HepG2 (cell line): Measurements from ENCODE around the gene UBE2I. TPM values are rescaled to one million over a fixed set of nuclear protein-coding genes. Genes with fewer than 3 reads are reported as not detected.

Experiments used
- ATAC-seq: fragments of 200-7000 bp; cut with Tn5 transposase; 3 replicates; pipeline ENCODE4 v1.9.1; 2020; ENCODE audit warnings: mild to moderate bottlenecking, moderate library complexity
- BruUV-seq: library from RNA; stranded (reverse); fragments of 400-500 nt; replicated peaks from 2 replicates; lab custom pipeline; 2021; lab: Mats Ljungman, UMichigan
- CTCF ChIA-PET: fragments of 300-600 bp; formaldehyde crosslinking; extraction: SDS; loops from one replicate; lab custom pipeline; 2021; ENCODE audit warnings: low total read pairs, inconsistent platforms, low intra/inter-chr PET ratio; lab: Yijun Ruan, JAX
- POLR2A ChIA-PET: fragments of 350-600 bp; sonication (Branson Sonifier 250); formaldehyde crosslinking; loops from one replicate; lab custom pipeline; 2020; ENCODE audit warnings: antibody characterized with exemption, inconsistent platforms; lab: Yijun Ruan, JAX
- DNase-seq: peaks from one replicate; pipeline ENCODE4 v3.0.0-alpha.2; 2015; ENCODE audit warnings: low spot score
- FAIRE-seq: peaks from 3 replicates; lab custom pipeline; 2011; peaks lifted over from hg19 to GRCh38; lab: Jason Lieb, UNC
- H2AFZ ChIP-seq: one replicate; pipeline ENCODE4 v1.6.1; 2011; ENCODE audit warnings: low read length, inconsistent platforms
- H3K27ac ChIP-seq: fragments of 300-600 bp; 3 replicates; pipeline ENCODE4 v1.8.0; 2011; ENCODE audit warnings: mixed run types, mild to moderate bottlenecking, mixed read lengths, low read length, inconsistent platforms; ENCODE audit not compliant: insufficient read depth; ENCODE audit errors: extremely low read length
- H3K27me3 ChIP-seq, 2 experiments: fragments of 200-600 bp in 1 of 2; 2 replicates in 1 of 2; 3 replicates in 1 of 2; pipeline versions ENCODE4 v1.6.0 to v1.8.0; 2011; ENCODE audit warnings: low read length in 2 of 2, mild to moderate bottlenecking in 2 of 2, moderate library complexity in 2 of 2, inconsistent platforms in 1 of 2; ENCODE audit not compliant: insufficient read depth in 2 of 2, control insufficient read depth in 1 of 2
- H3K36me3 ChIP-seq, 2 experiments: fragments of 200-600 bp in 1 of 2; replicated peaks in 1 of 2; 2 replicates in 1 of 2; 3 replicates in 1 of 2; pipeline versions ENCODE4 v1.5.1 to v1.8.0; 2011; ENCODE audit warnings: low read length in 2 of 2, inconsistent platforms in 1 of 2; ENCODE audit not compliant: insufficient read depth in 2 of 2, control insufficient read depth in 1 of 2
- H3K4me1 ChIP-seq: 2 replicates; pipeline ENCODE4 v1.5.1; 2012; ENCODE audit warnings: low read length, inconsistent platforms; ENCODE audit not compliant: insufficient read depth
- H3K4me2 ChIP-seq: 2 replicates; pipeline ENCODE4 v1.6.0; 2011; ENCODE audit warnings: low read depth, low read length, inconsistent platforms
- H3K4me3 ChIP-seq, 3 experiments: fragments of 200-600 bp in 1 of 3; sonication (generic), shearing (Covaris generic) in 1 of 3; replicated peaks in 1 of 3; 2 replicates each; pipeline ENCODE4 v1.5.1; 2011 to 2016; ENCODE audit warnings: low read length in 3 of 3, inconsistent platforms in 2 of 3, low read depth in 2 of 3, mild to moderate bottlenecking in 2 of 3, control low read depth in 1 of 3, mixed read lengths in 1 of 3; ENCODE audit not compliant: insufficient read depth in 1 of 3
- H3K79me2 ChIP-seq: one replicate; pipeline ENCODE4 v1.6.1; 2011; ENCODE audit warnings: low read length, inconsistent platforms; ENCODE audit not compliant: insufficient read depth
- H3K9ac ChIP-seq: 2 replicates; pipeline ENCODE4 v1.6.0; 2011; ENCODE audit warnings: mild to moderate bottlenecking, low read depth, low read length, inconsistent platforms; ENCODE audit not compliant: insufficient read depth
- H3K9me3 ChIP-seq: 2 replicates; pipeline ENCODE4 v1.5.1; 2012; ENCODE audit warnings: mild to moderate bottlenecking, low read length
- H4K20me1 ChIP-seq: 2 replicates; pipeline ENCODE4 v1.6.0; 2011; ENCODE audit warnings: inconsistent platforms, mild to moderate bottlenecking, low read length, moderate library complexity; ENCODE audit not compliant: insufficient read depth
- AGO2 ChIP-seq: fragments of 200-400 bp; formaldehyde crosslinking; optimal IDR thresholded peaks from 2 replicates; pipeline ENCODE3; 2017; ENCODE audit warnings: mild to moderate bottlenecking, low read depth, low read length, moderate library complexity
- RBFOX2 ChIP-seq: fragments of 200-400 bp; formaldehyde crosslinking; IDR thresholded peaks from 2 replicates; pipeline ENCODE4 v1.6.1; 2017; ENCODE audit warnings: low read depth, mild to moderate bottlenecking, low read length
- ZBTB33 ChIP-seq: sonication (generic); formaldehyde crosslinking; IDR thresholded peaks from 2 replicates; pipeline ENCODE4 v1.4.0; 2020; ENCODE audit warnings: missing genetic modification reagents
- ZFX ChIP-seq: sonication (generic); formaldehyde crosslinking; IDR thresholded peaks from 2 replicates; pipeline ENCODE4 v1.4.0; 2020; ENCODE audit warnings: mild to moderate bottlenecking, low read depth, missing genetic modification reagents, moderate library complexity
- WGBS: methylation state at CpG from one replicate; pipeline ENCODE4 v1.1.6; 2017; ENCODE audit warnings: low lambda C conversion rate; 5-methylcytosine and 5-hydroxymethylcytosine counted together
- in situ Hi-C: cut with HindIII; loops from 2 replicates; pipeline ENCODE4 v1.10.0; 2017; ENCODE audit warnings: low pct_unique_long_range_greater_than_20kb; ENCODE audit not compliant: extremely low pct_ligation_motif_present
- intact Hi-C: fragments of 100-400 bp; cut with micrococcal nuclease; formaldehyde crosslinking; loops from one replicate; pipeline ENCODE4 v1.10.0; 2022; ENCODE audit not compliant: unreplicated experiment
- polyA plus RNA-seq, 8 experiments: library from polyadenylated mRNA; depleted of rRNA in 3 of 8; stranded (reverse) in 7 of 8; unstranded in 1 of 8; fragments of >200 nt; fragmentation: Illumina TruSeq in 4 of 8; extraction: Trizol in 4 of 8; gene quantifications; 2 replicates each; pipeline versions ENCODE4 v1.2.1 to v1.2.3, GENCODE V29; 2011 to 2016; ENCODE audit warnings: low read depth in 4 of 8, missing spikeins in 1 of 8, mixed read lengths in 1 of 8; ENCODE audit not compliant: insufficient read depth in 1 of 8
- total RNA-seq, 5 experiments: library from RNA; depleted of rRNA; stranded (reverse); fragments of >200 nt; fragmentation: Illumina TruSeq; extraction: Trizol; gene quantifications; 2 replicates each; pipeline ENCODE4 v1.2.3, GENCODE V29; 2016; ENCODE audit warnings: low read depth in 1 of 5
- TF ChIP-seq, protein P1 (sequence below): sonication (generic); formaldehyde crosslinking; conservative IDR thresholded peaks from 2 replicates; pipeline ENCODE4 v1.4.0; 2020; ENCODE audit warnings: missing genetic modification reagents
- TF ChIP-seq, protein P2 (sequence below): sonication (generic); formaldehyde crosslinking; IDR thresholded peaks from 2 replicates; pipeline ENCODE4 v1.4.0; 2020; ENCODE audit warnings: missing genetic modification reagents, borderline replicate concordance

The UBE2I gene
- total and polyA plus RNA-seq, 2 of the 13 experiments (the other 11 are each of a cell fraction or from before 2014, with no cell fraction given) = 75.8 to 98.9 TPM

- Histone ChIP-seq H4K20me1 (peaks cover 15% of the 10 kb centered on the region; the same call in 1 of the 2 replicates), H2AFZ (no peak overlapping the region), H3K4me1 (no peaks in the 10 kb centered on the region), H3K4me3 (no peak overlapping the region), H3K36me3 (peaks cover 49 to 86% of the 10 kb centered on the region in 2 experiments; a peak in 4 of 5 replicates), H3K79me2 (peaks cover 22% of the 10 kb centered on the region), H3K9ac (no peak overlapping the region), H3K27me3 (no peaks in the 10 kb centered on the region), H3K4me2 (no peak overlapping the region), H3K9me3 (no peaks in the 10 kb centered on the region), H3K27ac (no peak overlapping the region)
- WGBS = 97% methylated on average over 26 of the region's 33 CpGs
- ChIA-PET CTCF (no interaction called here), POLR2A (no interaction called here)
- FAIRE-seq (no peak), DNase-seq (no peak), ATAC-seq (no peak)
- intact Hi-C loops (no loop called here), in situ Hi-C loops (no loop called here)
- BruUV-seq = no TSS peak
- TF ChIP-seq AGO2 (peak; percentile 88), RBFOX2 (peak; percentile 68), ZBTB33 (CRISPR knock-in tag) (peak; percentile 63; the same call in 1 of the 2 replicates), ZFX (CRISPR knock-in tag) (no peak)
- TF ChIP-seq, protein P1, sequence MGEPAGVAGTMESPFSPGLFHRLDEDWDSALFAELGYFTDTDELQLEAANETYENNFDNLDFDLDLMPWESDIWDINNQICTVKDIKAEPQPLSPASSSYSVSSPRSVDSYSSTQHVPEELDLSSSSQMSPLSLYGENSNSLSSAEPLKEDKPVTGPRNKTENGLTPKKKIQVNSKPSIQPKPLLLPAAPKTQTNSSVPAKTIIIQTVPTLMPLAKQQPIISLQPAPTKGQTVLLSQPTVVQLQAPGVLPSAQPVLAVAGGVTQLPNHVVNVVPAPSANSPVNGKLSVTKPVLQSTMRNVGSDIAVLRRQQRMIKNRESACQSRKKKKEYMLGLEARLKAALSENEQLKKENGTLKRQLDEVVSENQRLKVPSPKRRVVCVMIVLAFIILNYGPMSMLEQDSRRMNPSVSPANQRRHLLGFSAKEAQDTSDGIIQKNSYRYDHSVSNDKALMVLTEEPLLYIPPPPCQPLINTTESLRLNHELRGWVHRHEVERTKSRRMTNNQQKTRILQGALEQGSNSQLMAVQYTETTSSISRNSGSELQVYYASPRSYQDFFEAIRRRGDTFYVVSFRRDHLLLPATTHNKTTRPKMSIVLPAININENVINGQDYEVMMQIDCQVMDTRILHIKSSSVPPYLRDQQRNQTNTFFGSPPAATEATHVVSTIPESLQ (CRISPR knock-in tag) = no peak
- TF ChIP-seq, protein P2, sequence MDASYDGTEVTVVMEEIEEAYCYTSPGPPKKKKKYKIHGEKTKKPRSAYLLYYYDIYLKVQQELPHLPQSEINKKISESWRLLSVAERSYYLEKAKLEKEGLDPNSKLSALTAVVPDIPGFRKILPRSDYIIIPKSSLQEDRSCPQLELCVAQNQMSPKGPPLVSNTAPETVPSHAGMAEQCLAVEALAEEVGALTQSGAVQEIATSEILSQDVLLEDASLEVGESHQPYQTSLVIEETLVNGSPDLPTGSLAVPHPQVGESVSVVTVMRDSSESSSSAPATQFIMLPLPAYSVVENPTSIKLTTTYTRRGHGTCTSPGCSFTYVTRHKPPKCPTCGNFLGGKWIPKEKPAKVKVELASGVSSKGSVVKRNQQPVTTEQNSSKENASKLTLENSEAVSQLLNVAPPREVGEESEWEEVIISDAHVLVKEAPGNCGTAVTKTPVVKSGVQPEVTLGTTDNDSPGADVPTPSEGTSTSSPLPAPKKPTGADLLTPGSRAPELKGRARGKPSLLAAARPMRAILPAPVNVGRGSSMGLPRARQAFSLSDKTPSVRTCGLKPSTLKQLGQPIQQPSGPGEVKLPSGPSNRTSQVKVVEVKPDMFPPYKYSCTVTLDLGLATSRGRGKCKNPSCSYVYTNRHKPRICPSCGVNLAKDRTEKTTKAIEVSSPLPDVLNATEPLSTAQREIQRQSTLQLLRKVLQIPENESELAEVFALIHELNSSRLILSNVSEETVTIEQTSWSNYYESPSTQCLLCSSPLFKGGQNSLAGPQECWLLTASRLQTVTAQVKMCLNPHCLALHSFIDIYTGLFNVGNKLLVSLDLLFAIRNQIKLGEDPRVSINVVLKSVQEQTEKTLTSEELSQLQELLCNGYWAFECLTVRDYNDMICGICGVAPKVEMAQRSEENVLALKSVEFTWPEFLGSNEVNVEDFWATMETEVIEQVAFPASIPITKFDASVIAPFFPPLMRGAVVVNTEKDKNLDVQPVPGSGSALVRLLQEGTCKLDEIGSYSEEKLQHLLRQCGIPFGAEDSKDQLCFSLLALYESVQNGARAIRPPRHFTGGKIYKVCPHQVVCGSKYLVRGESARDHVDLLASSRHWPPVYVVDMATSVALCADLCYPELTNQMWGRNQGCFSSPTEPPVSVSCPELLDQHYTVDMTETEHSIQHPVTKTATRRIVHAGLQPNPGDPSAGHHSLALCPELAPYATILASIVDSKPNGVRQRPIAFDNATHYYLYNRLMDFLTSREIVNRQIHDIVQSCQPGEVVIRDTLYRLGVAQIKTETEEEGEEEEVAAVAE (CRISPR knock-in tag) = no peak
Measured at GRCh38 chr16:1319041-1319440, 9.6 kb downstream of the UBE2I start.
